Body of pancreas (tissue), 4 donors: ENCODE results near the gene CROCC2.

Experiments
- CTCF ChIP-seq, 7 experiments: fragments of 450-650 bp in 4 of 7; fragments of 200-600 bp in 3 of 7; sonication (generic) in 3 of 7; IDR thresholded peaks; one replicate each; pipeline ENCODE4 v1.5.1; 2016 to 2019; ENCODE audit warnings: antibody characterized with exemption in 7 of 7
- POLR2A ChIP-seq, 3 donors: fragments of 450-650 bp; IDR thresholded peaks; one replicate each; pipeline ENCODE4 v1.6.1; 2016; ENCODE audit warnings: antibody characterized with exemption in 3 of 3, mild to moderate bottlenecking in 2 of 3

GRCh38 chr2:240996834-240997140 lies 90.7 kb downstream of the CROCC2 start:
- no peak for TF ChIP-seq CTCF (IDR thresholded peaks at IDR 0.05)
- no peak for TF ChIP-seq POLR2A (IDR thresholded peaks at IDR 0.05)
